MM.1S (cell line): Measurements from ENCODE around the gene GNG12.

Experiments
- EZH2 ChIP-seq: fragments of 300-600 bp; sonication (generic); optimal IDR thresholded peaks from 2 replicates; pipeline ENCODE3; 2017; ENCODE audit warnings: low read depth, mild to moderate bottlenecking, antibody characterized with exemption, low read length, mixed read lengths
- EZH2phosphoT487 ChIP-seq: fragments of 300-600 bp; sonication (generic); IDR thresholded peaks from 2 replicates; pipeline ENCODE4 v1.6.1; 2018; ENCODE audit warnings: antibody characterized with exemption, low read length
- TF ChIP-seq, protein P1 (sequence below): fragments of 300-600 bp; sonication (generic); IDR thresholded peaks from 2 replicates; pipeline ENCODE4 v1.5.1; 2016; ENCODE audit warnings: antibody characterized with exemption, low read length, mixed read lengths

DNA sequence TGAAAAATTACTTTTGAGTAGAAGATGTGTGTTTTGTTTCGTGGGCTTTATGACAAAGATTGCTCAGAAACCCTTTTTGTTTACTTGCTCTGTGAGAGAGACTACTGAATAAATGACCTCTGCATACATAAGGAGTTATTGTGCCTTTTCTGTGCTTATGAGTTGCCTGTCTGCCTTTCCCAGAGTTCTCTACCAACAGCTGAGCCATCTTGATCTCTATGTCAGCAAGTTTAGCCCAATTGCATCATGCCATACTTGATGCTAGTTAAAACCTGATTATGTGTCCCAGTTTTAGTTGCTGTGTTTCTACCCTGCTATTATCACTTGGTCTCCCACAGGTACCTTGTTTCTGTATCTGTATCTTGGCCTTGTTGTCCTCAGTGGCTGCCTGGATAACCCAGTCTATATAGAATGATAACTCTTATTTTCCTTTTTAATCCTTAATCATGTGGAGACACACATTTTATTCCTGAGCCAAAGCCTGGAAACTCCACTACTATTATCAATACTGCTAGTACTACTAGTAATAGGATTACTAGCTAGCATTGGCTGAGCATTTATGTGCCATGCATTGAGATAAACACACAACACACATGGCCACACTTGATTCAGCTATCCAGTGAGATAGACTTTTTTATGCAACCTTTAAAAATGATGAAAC, 28.7 kb upstream of the GNG12 start:
- no peak for TF ChIP-seq EZH2
- TF ChIP-seq, protein P1, sequence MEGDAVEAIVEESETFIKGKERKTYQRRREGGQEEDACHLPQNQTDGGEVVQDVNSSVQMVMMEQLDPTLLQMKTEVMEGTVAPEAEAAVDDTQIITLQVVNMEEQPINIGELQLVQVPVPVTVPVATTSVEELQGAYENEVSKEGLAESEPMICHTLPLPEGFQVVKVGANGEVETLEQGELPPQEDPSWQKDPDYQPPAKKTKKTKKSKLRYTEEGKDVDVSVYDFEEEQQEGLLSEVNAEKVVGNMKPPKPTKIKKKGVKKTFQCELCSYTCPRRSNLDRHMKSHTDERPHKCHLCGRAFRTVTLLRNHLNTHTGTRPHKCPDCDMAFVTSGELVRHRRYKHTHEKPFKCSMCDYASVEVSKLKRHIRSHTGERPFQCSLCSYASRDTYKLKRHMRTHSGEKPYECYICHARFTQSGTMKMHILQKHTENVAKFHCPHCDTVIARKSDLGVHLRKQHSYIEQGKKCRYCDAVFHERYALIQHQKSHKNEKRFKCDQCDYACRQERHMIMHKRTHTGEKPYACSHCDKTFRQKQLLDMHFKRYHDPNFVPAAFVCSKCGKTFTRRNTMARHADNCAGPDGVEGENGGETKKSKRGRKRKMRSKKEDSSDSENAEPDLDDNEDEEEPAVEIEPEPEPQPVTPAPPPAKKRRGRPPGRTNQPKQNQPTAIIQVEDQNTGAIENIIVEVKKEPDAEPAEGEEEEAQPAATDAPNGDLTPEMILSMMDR, result no peak
- no peak for TF ChIP-seq EZH2phosphoT487
